ENCODE measurements around the gene TFDP1.

TFDP1 gene

DNA sequence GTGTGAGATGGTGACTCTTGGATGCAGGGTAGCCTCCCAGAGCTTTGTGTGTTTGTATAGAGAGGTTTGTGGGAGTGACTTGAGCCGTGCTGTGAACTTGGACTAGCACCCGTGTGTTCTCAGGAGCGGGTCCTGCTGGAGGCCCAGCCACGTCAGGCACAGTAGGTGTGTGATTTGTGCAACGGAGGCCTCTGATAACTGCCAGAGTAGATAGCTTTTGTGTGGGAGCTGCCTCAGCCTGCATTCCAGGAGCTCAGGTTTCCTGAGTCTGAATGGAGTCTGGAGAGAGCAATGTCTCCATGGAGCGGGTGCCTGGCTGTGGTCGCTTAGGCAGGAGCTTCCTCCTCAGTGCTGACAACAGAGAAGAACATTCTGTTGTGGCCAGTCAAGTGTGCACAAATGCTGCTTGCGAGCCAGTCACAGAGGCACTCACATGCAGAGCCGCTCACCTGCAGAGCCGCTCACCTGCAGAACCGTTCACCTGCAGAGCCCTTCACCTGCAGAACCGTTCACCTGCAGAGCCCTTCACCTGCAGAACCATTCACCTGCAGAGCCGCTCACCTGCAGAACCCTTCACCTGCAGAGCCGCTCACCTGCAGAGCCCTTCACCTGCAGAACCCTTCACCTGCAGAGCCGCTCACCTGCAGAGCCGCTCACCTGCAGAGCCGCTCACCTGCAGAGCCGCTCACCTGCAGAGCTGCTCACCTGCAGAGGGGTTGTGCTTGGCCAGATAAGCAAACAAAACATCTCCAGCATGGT lies 32.6 kb downstream of the TFDP1 start:
- H3K4me2 ChIP-seq = no peak overlapping the region
- no peaks in the 10 kb centered on the region for H4K20me1 ChIP-seq (ENCODE audit: insufficient read depth)
- H3K4me3 ChIP-seq (IDR thresholded peaks at IDR 0.05; ENCODE audit: insufficient read depth, low read depth, low read length) = no peak overlapping the region
- peaks cover 37% of the 10 kb centered on the region; the same call in 1 of the 2 replicates for H3K79me2 ChIP-seq (ENCODE audit: insufficient read depth, low read depth)
- TF ChIP-seq, protein P1, sequence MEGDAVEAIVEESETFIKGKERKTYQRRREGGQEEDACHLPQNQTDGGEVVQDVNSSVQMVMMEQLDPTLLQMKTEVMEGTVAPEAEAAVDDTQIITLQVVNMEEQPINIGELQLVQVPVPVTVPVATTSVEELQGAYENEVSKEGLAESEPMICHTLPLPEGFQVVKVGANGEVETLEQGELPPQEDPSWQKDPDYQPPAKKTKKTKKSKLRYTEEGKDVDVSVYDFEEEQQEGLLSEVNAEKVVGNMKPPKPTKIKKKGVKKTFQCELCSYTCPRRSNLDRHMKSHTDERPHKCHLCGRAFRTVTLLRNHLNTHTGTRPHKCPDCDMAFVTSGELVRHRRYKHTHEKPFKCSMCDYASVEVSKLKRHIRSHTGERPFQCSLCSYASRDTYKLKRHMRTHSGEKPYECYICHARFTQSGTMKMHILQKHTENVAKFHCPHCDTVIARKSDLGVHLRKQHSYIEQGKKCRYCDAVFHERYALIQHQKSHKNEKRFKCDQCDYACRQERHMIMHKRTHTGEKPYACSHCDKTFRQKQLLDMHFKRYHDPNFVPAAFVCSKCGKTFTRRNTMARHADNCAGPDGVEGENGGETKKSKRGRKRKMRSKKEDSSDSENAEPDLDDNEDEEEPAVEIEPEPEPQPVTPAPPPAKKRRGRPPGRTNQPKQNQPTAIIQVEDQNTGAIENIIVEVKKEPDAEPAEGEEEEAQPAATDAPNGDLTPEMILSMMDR (conservative IDR thresholded peaks at IDR 0.05; ENCODE audit: low read depth, low read length) = no peak
- no peak overlapping the region for H3K27ac ChIP-seq
- H3K27me3 ChIP-seq (ENCODE audit: insufficient read depth, low read depth) = no peaks in the 10 kb centered on the region
- H2AFZ ChIP-seq (ENCODE audit: low read depth) = no peak overlapping the region
- H3K4me1 ChIP-seq (ENCODE audit: low read depth, poor library complexity, severe bottlenecking) = no peaks in the 10 kb centered on the region
- no peaks in the 10 kb centered on the region for H3K36me3 ChIP-seq (ENCODE audit: insufficient read depth)
- H3K9ac ChIP-seq = no peak overlapping the region

DNA sequence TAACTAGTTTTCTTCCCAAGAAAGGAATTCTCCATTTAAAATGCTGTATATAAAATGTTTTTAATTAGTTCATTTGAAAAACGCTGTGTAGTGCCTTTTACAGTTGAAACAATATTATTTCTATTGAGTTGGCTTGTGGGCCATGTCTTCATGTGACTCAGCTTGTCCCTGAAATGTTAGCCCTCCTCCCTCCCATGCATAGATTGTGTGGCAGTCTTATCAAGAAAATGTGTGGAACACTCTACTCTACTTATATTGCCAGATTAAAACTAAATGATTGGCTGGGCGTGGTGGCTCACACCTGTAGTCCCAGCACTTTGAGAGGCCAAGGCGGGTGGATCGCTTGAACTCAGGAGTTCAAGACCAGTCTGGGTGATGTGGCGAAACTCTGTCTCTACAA lies 33.4 kb downstream of the TFDP1 start:
- H3K36me3 ChIP-seq (ENCODE audit: insufficient read depth) = no peaks in the 10 kb centered on the region
- TF ChIP-seq, protein P1 (conservative IDR thresholded peaks at IDR 0.05; ENCODE audit: low read depth, low read length) = no peak
- H4K20me1 ChIP-seq (ENCODE audit: insufficient read depth) = no peaks in the 10 kb centered on the region

DNA sequence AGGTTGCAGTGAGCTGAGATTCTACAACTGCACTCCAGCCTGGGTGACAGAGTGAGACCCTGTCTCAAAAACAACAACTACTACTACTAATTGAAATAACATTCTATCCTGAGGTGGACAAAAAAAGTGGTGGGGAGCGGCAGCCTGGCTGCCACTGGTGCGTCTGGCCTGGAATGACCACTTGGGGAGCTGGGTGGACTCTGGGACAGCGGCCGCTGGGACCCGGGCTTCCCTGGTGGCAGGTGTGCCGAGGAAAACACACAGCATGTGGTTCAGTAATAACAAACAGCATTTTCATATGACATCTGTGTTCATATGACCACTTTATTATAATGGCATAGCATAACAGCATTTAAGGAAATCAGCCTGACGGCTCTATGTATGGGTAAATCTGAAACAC lies 33.9 kb downstream of the TFDP1 start:
- no peak overlapping the region for H3K9ac ChIP-seq

More for the DNA sequence above, 33.4 kb downstream of the TFDP1 start:
- no peak overlapping the region for H2AFZ ChIP-seq (ENCODE audit: low read depth)
- no peaks in the 10 kb centered on the region for H3K4me1 ChIP-seq (ENCODE audit: low read depth, poor library complexity, severe bottlenecking)
- H3K4me2 ChIP-seq = no peak overlapping the region
- no peak overlapping the region for H3K9ac ChIP-seq
- H3K79me2 ChIP-seq (ENCODE audit: insufficient read depth, low read depth) = peaks cover 37% of the 10 kb centered on the region; the same call in 1 of the 2 replicates
- no peak overlapping the region for H3K27ac ChIP-seq
- no peaks in the 10 kb centered on the region for H3K27me3 ChIP-seq (ENCODE audit: insufficient read depth, low read depth)
- no peak overlapping the region for H3K4me3 ChIP-seq (IDR thresholded peaks at IDR 0.05; ENCODE audit: insufficient read depth, low read depth, low read length)

DNA sequence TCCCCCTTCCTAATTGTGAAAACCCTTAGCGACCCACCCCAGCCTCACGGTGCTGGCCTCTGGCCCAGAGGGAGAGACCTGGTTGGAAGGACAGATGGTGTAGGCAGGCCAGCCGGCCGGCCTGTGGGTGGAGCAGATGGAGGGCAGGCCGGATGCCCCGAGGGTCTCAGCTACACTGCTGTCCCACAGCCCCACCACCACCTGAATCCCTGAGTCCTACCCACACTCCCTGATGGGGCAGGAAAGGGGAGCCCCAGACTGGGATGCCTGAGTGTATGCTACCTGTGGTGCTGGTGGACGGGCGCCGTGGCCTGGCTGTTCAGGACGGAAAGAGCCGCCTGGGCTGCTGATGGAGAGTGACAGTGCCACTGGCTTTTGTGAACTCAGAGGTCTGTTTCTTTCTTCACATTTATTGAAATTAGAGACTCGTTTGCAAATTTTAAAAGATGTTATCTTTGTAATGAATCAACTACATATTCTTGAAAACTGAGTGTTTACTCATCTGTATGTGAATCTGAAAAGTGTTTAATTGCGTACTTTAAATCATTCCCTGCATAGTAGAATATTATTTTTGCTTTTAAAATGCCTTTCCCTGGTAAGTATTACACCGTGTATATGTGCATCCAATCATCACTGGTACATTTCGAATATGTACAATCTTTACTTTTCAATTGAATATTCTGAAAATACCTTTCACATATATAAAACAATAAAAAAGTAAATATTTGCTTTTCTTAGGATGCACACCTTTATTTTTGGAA lies 35.7 kb downstream of the TFDP1 start:
- Histone ChIP-seq H2AFZ (ENCODE audit: low read depth) (no peak overlapping the region), H3K9ac (no peak overlapping the region), H3K4me2 (no peak overlapping the region), H3K4me1 (ENCODE audit: low read depth, poor library complexity, severe bottlenecking) (no peaks in the 10 kb centered on the region), H3K27ac (no peak overlapping the region), H3K36me3 (ENCODE audit: insufficient read depth) (no peaks in the 10 kb centered on the region), H3K79me2 (ENCODE audit: insufficient read depth, low read depth) (peaks cover 27% of the 10 kb centered on the region; the same call in 1 of the 2 replicates), H3K27me3 (ENCODE audit: insufficient read depth, low read depth) (no peaks in the 10 kb centered on the region), H3K4me3 (IDR thresholded peaks at IDR 0.05; ENCODE audit: insufficient read depth, low read depth, low read length) (no peak overlapping the region), H4K20me1 (ENCODE audit: insufficient read depth) (no peaks in the 10 kb centered on the region)
- TF ChIP-seq, protein P1 (conservative IDR thresholded peaks at IDR 0.05; ENCODE audit: low read depth, low read length) = no peak

More for the DNA sequence above, 33.9 kb downstream of the TFDP1 start:
- Histone ChIP-seq H3K4me1 (ENCODE audit: low read depth, poor library complexity, severe bottlenecking) (no peaks in the 10 kb centered on the region), H3K36me3 (ENCODE audit: insufficient read depth) (no peaks in the 10 kb centered on the region), H2AFZ (ENCODE audit: low read depth) (no peak overlapping the region), H3K4me2 (no peak overlapping the region), H3K79me2 (ENCODE audit: insufficient read depth, low read depth) (peaks cover 34% of the 10 kb centered on the region; the same call in 1 of the 2 replicates), H4K20me1 (ENCODE audit: insufficient read depth) (no peaks in the 10 kb centered on the region), H3K4me3 (IDR thresholded peaks at IDR 0.05; ENCODE audit: insufficient read depth, low read depth, low read length) (no peak overlapping the region), H3K27me3 (ENCODE audit: insufficient read depth, low read depth) (no peaks in the 10 kb centered on the region), H3K27ac (no peak overlapping the region)
- TF ChIP-seq, protein P1 (conservative IDR thresholded peaks at IDR 0.05; ENCODE audit: low read depth, low read length) = no peak

Data from KMS-11 (cell line).